ENCODE results near the gene PARP4.

GRCh38 chr13:24528816-24529398, 16.3 kb upstream of the PARP4 start:
- TF ChIP-seq CTCF (conservative IDR thresholded peaks at IDR 0.05 in 1 of 2, IDR thresholded peaks at IDR 0.05 in 1 of 2; ENCODE audit: extremely low read depth in 1 of 2, insufficient read depth in 1 of 2, low read depth in 1 of 2, low read length in 2 of 2) (no peak), EZH2 (IDR thresholded peaks at IDR 0.05; ENCODE audit: borderline replicate concordance, low read length) (no peak)

Data from mammary epithelial cell (primary cell).